NCI-H345 treated with DMSO at 0.1 percent for 48 hours (cell line): Measurements from ENCODE around the gene FSTL4.

Experiments used
- DNase-seq: peaks from one replicate; lab custom pipeline; 2025; ENCODE audit not compliant: unreplicated experiment; lab: John Stamatoyannopoulos, UW

FSTL4 gene

GRCh38 chr5:133304707-133305216, 307.6 kb downstream of the FSTL4 start:
- no peak for DNase-seq

- DNase-seq: no peak
Observed at GRCh38 chr5:133304178-133304577, 308.2 kb downstream of the FSTL4 start.

- no peak for DNase-seq
Observed at GRCh38 chr5:133303298-133303697, 309.0 kb downstream of the FSTL4 start.

GRCh38 chr5:133299728-133300127, 312.6 kb downstream of the FSTL4 start:
- no peak for DNase-seq

GRCh38 chr5:133299021-133299420, 313.3 kb downstream of the FSTL4 start:
- DNase-seq: no peak

- no peak for DNase-seq
Observed at GRCh38 chr5:133298447-133298846, 313.9 kb downstream of the FSTL4 start.

- no peak for DNase-seq
Observed at GRCh38 chr5:133297293-133297692, 315.0 kb downstream of the FSTL4 start.

- no peak for DNase-seq
Observed at GRCh38 chr5:133296624-133297023, 315.7 kb downstream of the FSTL4 start.

- DNase-seq: no peak
Observed at GRCh38 chr5:133295520-133295919, 316.8 kb downstream of the FSTL4 start.

GRCh38 chr5:133294380-133294779, 318.0 kb downstream of the FSTL4 start:
- peak; percentile 10 for DNase-seq

GRCh38 chr5:133293960-133294359, 318.4 kb downstream of the FSTL4 start:
- DNase-seq: no peak

GRCh38 chr5:133292300-133292699, 320.0 kb downstream of the FSTL4 start:
- DNase-seq: no peak

GRCh38 chr5:133291524-133291923, 320.8 kb downstream of the FSTL4 start:
- DNase-seq: no peak

GRCh38 chr5:133290669-133291240, 321.6 kb downstream of the FSTL4 start:
- no peak for DNase-seq

- DNase-seq: peak; percentile 64
Observed at GRCh38 chr5:133289686-133290367, 322.5 kb downstream of the FSTL4 start.

- no peak for DNase-seq
Observed at GRCh38 chr5:133287500-133287899, 324.8 kb downstream of the FSTL4 start.

GRCh38 chr5:133286483-133286882, 325.9 kb downstream of the FSTL4 start:
- DNase-seq: no peak

GRCh38 chr5:133285583-133286021, 326.7 kb downstream of the FSTL4 start:
- no peak for DNase-seq

GRCh38 chr5:133284306-133284705, 328.0 kb downstream of the FSTL4 start:
- no peak for DNase-seq

GRCh38 chr5:133278317-133278716, 334.0 kb downstream of the FSTL4 start:
- no peak for DNase-seq

GRCh38 chr5:133277744-133278143, 334.6 kb downstream of the FSTL4 start:
- DNase-seq: no peak

- DNase-seq: no peak
Observed at GRCh38 chr5:133276171-133276570, 336.2 kb downstream of the FSTL4 start.

- DNase-seq: no peak
Observed at GRCh38 chr5:133275631-133276030, 336.7 kb downstream of the FSTL4 start.
